GM15510 (cell line): Measurements from ENCODE around the gene SLC26A1.

Experiments
- POLR2A ChIP-seq: IDR thresholded peaks from 3 replicates; pipeline ENCODE4 v1.6.1; 2011; ENCODE audit warnings: borderline replicate concordance; ENCODE audit not compliant: insufficient read length; ENCODE audit errors: extremely low read depth

Gene SLC26A1

GRCh38 chr4:1009542-1010394, 16.6 kb upstream of the SLC26A1 start:
- no peak for TF ChIP-seq POLR2A

- no peak for TF ChIP-seq POLR2A
Measured at GRCh38 chr4:1008840-1009541, 15.8 kb upstream of the SLC26A1 start.

GRCh38 chr4:1006856-1007255, 13.7 kb upstream of the SLC26A1 start:
- TF ChIP-seq POLR2A = no peak

GRCh38 chr4:1004557-1005485, 11.6 kb upstream of the SLC26A1 start:
- TF ChIP-seq POLR2A = no peak

- TF ChIP-seq POLR2A = no peak
Measured at GRCh38 chr4:1004071-1004418, 10.8 kb upstream of the SLC26A1 start.

GRCh38 chr4:1003271-1004070, 10.3 kb upstream of the SLC26A1 start:
- no peak for TF ChIP-seq POLR2A

- TF ChIP-seq POLR2A = no peak
Measured at GRCh38 chr4:1002631-1003251, 9.5 kb upstream of the SLC26A1 start.

- no peak for TF ChIP-seq POLR2A
Measured at GRCh38 chr4:1002131-1002630, 9.0 kb upstream of the SLC26A1 start.

GRCh38 chr4:1001561-1002130, 8.4 kb upstream of the SLC26A1 start:
- TF ChIP-seq POLR2A = no peak

- TF ChIP-seq POLR2A = no peak
Measured at GRCh38 chr4:1000686-1001260, 7.6 kb upstream of the SLC26A1 start.

- TF ChIP-seq POLR2A = no peak
Measured at GRCh38 chr4:999882-1000425, 6.8 kb upstream of the SLC26A1 start.

GRCh38 chr4:998096-998691, 5.0 kb upstream of the SLC26A1 start:
- no peak for TF ChIP-seq POLR2A
